Fibroblast of lung (primary cell): Measurements from ENCODE around the gene FBXO38. TPM values are rescaled to one million over a fixed set of nuclear protein-coding genes. Genes with fewer than 3 reads are reported as not detected.

Source experiments
- DNase-seq, 2 donors: peaks; one replicate each; pipeline versions ENCODE4 v3.0.0 to v3.0.0-alpha.2; 2010; ENCODE audit warnings: low read depth in 2 of 2
- H2AFZ ChIP-seq: 2 replicates; pipeline ENCODE4 v1.5.1; 2012; ENCODE audit warnings: low read length, control low read depth, inconsistent platforms
- H3K27ac ChIP-seq: 2 replicates; pipeline ENCODE4 v1.5.1; 2011; ENCODE audit warnings: low read length, control low read depth; ENCODE audit not compliant: insufficient read depth
- H3K27me3 ChIP-seq: 2 replicates; pipeline ENCODE4 v1.5.1; 2011; ENCODE audit warnings: mild to moderate bottlenecking, low read length; ENCODE audit not compliant: control insufficient read depth, insufficient read depth
- H3K36me3 ChIP-seq: 2 replicates; pipeline ENCODE4 v1.5.1; 2011; ENCODE audit warnings: low read length; ENCODE audit not compliant: control insufficient read depth, insufficient read depth
- H3K4me1 ChIP-seq: 2 replicates; pipeline ENCODE4 v1.5.1; 2011; ENCODE audit warnings: low read length; ENCODE audit not compliant: control insufficient read depth, insufficient read depth; ENCODE audit errors: extremely low read depth
- H3K4me2 ChIP-seq: 2 replicates; pipeline ENCODE4 v1.5.1; 2011; ENCODE audit warnings: low read length, control low read depth; ENCODE audit not compliant: insufficient read depth; ENCODE audit errors: extremely low read depth
- H3K4me3 ChIP-seq, 4 experiments: fragments of 200-600 bp in 1 of 4; sonication (generic) in 1 of 4; replicated peaks in 1 of 4; 2 replicates each; pipeline ENCODE4 v1.5.1; 2011 to 2016; ENCODE audit warnings: low read length in 4 of 4, low read depth in 3 of 4, mild to moderate bottlenecking in 3 of 4, control low read depth in 2 of 4, inconsistent platforms in 1 of 4, mixed read lengths in 1 of 4; ENCODE audit not compliant: insufficient read depth in 1 of 4; ENCODE audit errors: control extremely low read depth in 1 of 4
- H3K79me2 ChIP-seq: 2 replicates; pipeline ENCODE4 v1.5.1; 2012; ENCODE audit warnings: mild to moderate bottlenecking, low read length, inconsistent platforms; ENCODE audit not compliant: control insufficient read depth, insufficient read depth
- H3K9ac ChIP-seq: 2 replicates; pipeline ENCODE4 v1.5.1; 2011; ENCODE audit warnings: mild to moderate bottlenecking, low read length, control low read depth; ENCODE audit not compliant: insufficient read depth
- H3K9me3 ChIP-seq: 2 replicates; pipeline ENCODE4 v1.5.1; 2012; ENCODE audit warnings: low read depth, low read length; ENCODE audit not compliant: control insufficient read depth, insufficient read depth
- H4K20me1 ChIP-seq: 2 replicates; pipeline ENCODE4 v1.5.1; 2011; ENCODE audit warnings: low read length; ENCODE audit not compliant: control insufficient read depth, insufficient read depth; ENCODE audit errors: extremely low read depth
- CTCF ChIP-seq, 2 donors: IDR thresholded peaks in 1 of 2; conservative IDR thresholded peaks in 1 of 2; 1 replicate in 1 of 2; 2 replicates in 1 of 2; pipeline ENCODE4 v1.5.1; 2011 to 2012; ENCODE audit warnings: low read length in 2 of 2, control low read depth in 1 of 2, inconsistent platforms in 1 of 2, low read depth in 1 of 2, mild to moderate bottlenecking in 1 of 2
- EZH2 ChIP-seq: IDR thresholded peaks from 2 replicates; pipeline ENCODE4 v1.5.1; 2012; ENCODE audit warnings: low read length, control low read depth, mild to moderate bottlenecking; ENCODE audit errors: missing control alignments
- polyA plus RNA-seq, 2 donors: library from polyadenylated mRNA; depleted of rRNA in 1 of 2; stranded (reverse) in 1 of 2; unstranded in 1 of 2; fragments of >200 nt; gene quantifications; 2 replicates each; pipeline ENCODE4 v1.2.1, GENCODE V29; 2011 to 2012; ENCODE audit warnings: missing spikeins in 1 of 2
- total RNA-seq: library from RNA; depleted of rRNA; stranded (reverse); fragments of >200 nt; gene quantifications from 2 replicates; pipeline ENCODE4 v1.2.1, GENCODE V29; 2014

Gene FBXO38
- total and polyA plus RNA-seq, 2 donors (not counting 1 experiment from before 2014, with no cell fraction given), result 25.0 to 62.4 TPM

DNA sequence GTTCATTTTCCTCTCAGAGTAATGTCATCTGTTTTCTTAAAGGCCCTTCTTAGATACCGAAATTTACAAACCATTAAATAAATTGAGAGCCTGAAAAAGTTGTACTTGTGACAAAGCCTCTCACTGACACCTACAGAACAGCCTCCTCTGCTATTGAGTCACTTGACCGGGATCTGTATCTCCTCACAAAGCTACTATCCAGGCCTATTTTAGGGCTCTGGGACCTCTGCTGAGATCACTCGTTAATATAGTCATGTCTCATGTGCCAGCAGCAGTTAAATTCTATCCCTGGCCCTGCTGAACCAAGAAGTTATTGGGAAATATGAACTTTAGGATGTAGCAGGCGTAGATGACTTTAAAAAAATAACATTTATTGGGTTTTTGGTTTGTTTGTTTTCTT lies 31.1 kb downstream of the FBXO38 start:
- no peak overlapping the region for H3K4me2 ChIP-seq
- no peak overlapping the region for H3K4me3 ChIP-seq
- H3K36me3 ChIP-seq, result peaks cover 17% of the 10 kb centered on the region
- no peaks in the 10 kb centered on the region for H3K79me2 ChIP-seq
- H3K9me3 ChIP-seq, result no peaks in the 10 kb centered on the region
- H4K20me1 ChIP-seq, result peaks cover 2% of the 10 kb centered on the region
- no peak overlapping the region for H3K27ac ChIP-seq
- TF ChIP-seq CTCF (conservative IDR thresholded peaks at IDR 0.05 in 1 of 2, IDR thresholded peaks at IDR 0.05 in 1 of 2; ENCODE audit: low read depth in 1 of 2, low read length in 2 of 2) (no peak), EZH2 (no peak)
- DNase-seq, result no peak
- no peaks in the 10 kb centered on the region for H3K27me3 ChIP-seq
- no peaks in the 10 kb centered on the region for H3K4me1 ChIP-seq
- no peak overlapping the region for H3K9ac ChIP-seq
- H2AFZ ChIP-seq, result no peak overlapping the region

DNA sequence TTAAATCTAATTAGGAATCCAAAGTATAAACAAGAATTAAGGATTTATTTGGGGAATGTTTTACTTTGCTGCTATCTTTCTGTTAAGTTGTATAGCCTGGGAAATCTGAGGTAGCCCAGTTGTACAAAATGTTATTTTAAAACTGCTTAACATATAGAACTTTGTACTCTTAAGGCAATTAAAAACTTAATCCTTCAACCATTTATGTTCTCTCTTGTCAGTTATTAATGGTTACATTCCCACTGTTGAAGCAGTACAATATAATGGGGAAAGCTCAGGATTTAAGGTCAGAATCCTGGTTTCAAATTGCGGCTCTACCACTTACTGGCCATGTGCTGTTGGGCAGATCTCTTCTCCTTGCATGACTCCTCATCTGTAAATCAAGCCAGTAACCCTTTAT lies 32.7 kb downstream of the FBXO38 start:
- Histone ChIP-seq H4K20me1 (peaks cover 2% of the 10 kb centered on the region), H2AFZ (no peak overlapping the region), H3K9ac (no peak overlapping the region), H3K36me3 (peaks cover 14% of the 10 kb centered on the region), H3K4me1 (no peaks in the 10 kb centered on the region), H3K27me3 (no peaks in the 10 kb centered on the region), H3K79me2 (no peaks in the 10 kb centered on the region), H3K4me3 (no peak overlapping the region), H3K27ac (no peak overlapping the region), H3K4me2 (no peak overlapping the region), H3K9me3 (no peaks in the 10 kb centered on the region)
- DNase-seq, result no peak
- TF ChIP-seq CTCF (conservative IDR thresholded peaks at IDR 0.05 in 1 of 2, IDR thresholded peaks at IDR 0.05 in 1 of 2; ENCODE audit: low read depth in 1 of 2, low read length in 2 of 2), result no peak
- TF ChIP-seq EZH2, result no peak

GRCh38 chr5:148416921-148417320 lies 33.2 kb downstream of the FBXO38 start:
- Histone ChIP-seq H4K20me1 (peaks cover 2% of the 10 kb centered on the region), H3K4me1 (no peaks in the 10 kb centered on the region), H3K4me2 (no peak overlapping the region), H3K9ac (no peak overlapping the region), H3K4me3 (no peak overlapping the region), H3K79me2 (no peaks in the 10 kb centered on the region), H3K36me3 (peaks cover 12% of the 10 kb centered on the region), H3K27me3 (no peaks in the 10 kb centered on the region), H2AFZ (no peak overlapping the region), H3K27ac (no peak overlapping the region), H3K9me3 (no peaks in the 10 kb centered on the region)
- DNase-seq, result peak in 1 of 2 donors; percentile 78
- TF ChIP-seq CTCF (conservative IDR thresholded peaks at IDR 0.05 in 1 of 2, IDR thresholded peaks at IDR 0.05 in 1 of 2; ENCODE audit: low read depth in 1 of 2, low read length in 2 of 2), result no peak
- no peak for TF ChIP-seq EZH2
